Measurements from ENCODE around the gene THSD4. TPM values are rescaled to one million over a fixed set of nuclear protein-coding genes. Genes with fewer than 3 reads are reported as not detected.

Gene THSD4
- total and polyA plus RNA-seq, 9 of the 15 experiments (the other 6 are each of a cell fraction or from before 2014, with no cell fraction given), result 0.04 TPM; not detected in 5

- Histone ChIP-seq H3K9me3 (replicated peaks; ENCODE audit: control insufficient read depth, insufficient read depth, low read depth, low read length) (no peaks in the 10 kb centered on the region), H3K79me2 (ENCODE audit: control insufficient read depth, insufficient read depth, low read length) (no peaks in the 10 kb centered on the region), H3K9me1 (ENCODE audit: control insufficient read depth, insufficient read depth, low read length) (no peaks in the 10 kb centered on the region), H3K4me3 (no peak overlapping the region), H4K20me1 (replicated peaks; ENCODE audit: control insufficient read depth, insufficient read depth, low read length) (no peaks in the 10 kb centered on the region), H3K4me1 (replicated peaks in 1 of 2; ENCODE audit: control insufficient read depth in 2 of 2, insufficient read depth in 2 of 2, low read length in 2 of 2) (no peaks in the 10 kb centered on the region), H3K27me3 (ENCODE audit: control insufficient read depth in 2 of 2, insufficient read depth in 2 of 2, low read length in 2 of 2) (peaks cover 8 to 43% of the 10 kb centered on the region in 2 experiments; a peak in 4 of 5 replicates), H3K36me3 (ENCODE audit: control insufficient read depth, insufficient read depth, low read length) (no peaks in the 10 kb centered on the region), H3K27ac (ENCODE audit: extremely low read depth, low read depth, low read length) (no peak overlapping the region), H2AFZ (ENCODE audit: low read depth, low read length) (no peak overlapping the region), H3K4me2 (ENCODE audit: insufficient read depth, low read length) (no peak overlapping the region), H3K9ac (ENCODE audit: insufficient read depth in 1 of 2, low read depth in 2 of 2, low read length in 2 of 2) (no peak overlapping the region)
- intact Hi-C loops (cut with micrococcal nuclease) (no loop called here), in situ Hi-C loops (cut with MboI) (loop anchor here (5.0 to 25.0 kb wide), 2 partner anchors 55 to 785 kb away; no protein-coding TSS in a partner anchor)
- DNase-seq (ENCODE audit: extremely low read depth in 1 of 4, low spot score in 3 of 4) (no peak), FAIRE-seq (no peak), ATAC-seq (no peak)
- ChIA-PET POLR2A (interaction anchor here (0.6 to 0.7 kb wide), 2 partner anchors 412 to 855 kb away, joined by 3 to 4 read pairs; no protein-coding TSS in a partner anchor), CTCF (ENCODE audit: low intra/inter-chr PET ratio) (no interaction called here)
- no TSS peak for BruUV-seq (replicated peaks)
- WGBS (ENCODE audit: insufficient coverage, low coverage, missing lambda C conversion rate), result 1% methylated on average over 11 of the region's 12 CpGs
- TF ChIP-seq ZBTB40 (IDR thresholded peaks at IDR 0.05) (peak; percentile 59), ZBTB40 (CRISPR knock-in tag; IDR thresholded peaks at IDR 0.05) (no peak), ATF3 (IDR thresholded peaks at IDR 0.05) (peak; percentile 65), ATF3 (CRISPR knock-in tag; conservative IDR thresholded peaks at IDR 0.05) (no peak), JUND (IDR thresholded peaks at IDR 0.05; ENCODE audit: borderline replicate concordance, low read depth, low read length) (no peak), JUND (tag; IDR thresholded peaks at IDR 0.05; ENCODE audit: borderline replicate concordance, low read depth, low read length) (peak; percentile 17; the same call in 1 of the 3 replicates), THRA (IDR thresholded peaks at IDR 0.05) (no peak), SMAD2 (IDR thresholded peaks at IDR 0.05; ENCODE audit: low read depth, low read length) (no peak), MCM2 (IDR thresholded peaks at IDR 0.05; ENCODE audit: low read depth) (no peak)
Observed at GRCh38 chr15:71747128-71748083, 632.1 kb downstream of the THSD4 start.
